Trophoblast cell (in vitro differentiated cells and primary cell): ENCODE data around the gene ITPK1.

ENCODE experiments used
- DNase-seq, 2 donors: peaks; one replicate each; pipeline ENCODE4 v3.0.0-alpha.2; 2016
- H2AFZ ChIP-seq: 2 replicates; pipeline ENCODE4 v1.6.1; 2013; ENCODE audit warnings: low read length, moderate library complexity, mild to moderate bottlenecking; ENCODE audit not compliant: insufficient read depth, poor library complexity
- H2AK5ac ChIP-seq: 2 replicates; pipeline ENCODE4 v1.6.1; 2013; ENCODE audit warnings: mild to moderate bottlenecking, low read length
- H2BK120ac ChIP-seq: 2 replicates; pipeline ENCODE4 v1.6.1; 2013; ENCODE audit warnings: low read length, mild to moderate bottlenecking, moderate library complexity; ENCODE audit not compliant: insufficient read depth, poor library complexity
- H2BK12ac ChIP-seq: 2 replicates; pipeline ENCODE4 v1.6.1; 2013; ENCODE audit warnings: mild to moderate bottlenecking, low read length, moderate library complexity
- H2BK5ac ChIP-seq: 2 replicates; pipeline ENCODE4 v1.6.1; 2013; ENCODE audit warnings: low read length, low read depth, moderate library complexity, mild to moderate bottlenecking; ENCODE audit not compliant: poor library complexity
- H3K14ac ChIP-seq: 2 replicates; pipeline ENCODE4 v1.6.1; 2013; ENCODE audit warnings: mild to moderate bottlenecking, low read length
- H3K18ac ChIP-seq: 2 replicates; pipeline ENCODE4 v1.6.1; 2013; ENCODE audit warnings: mild to moderate bottlenecking, low read length
- H3K23ac ChIP-seq: 2 replicates; pipeline ENCODE4 v1.6.1; 2013; ENCODE audit warnings: low read length
- H3K27ac ChIP-seq: 2 replicates; pipeline ENCODE4 v1.5.1; 2013; ENCODE audit warnings: low read depth, mild to moderate bottlenecking, inconsistent platforms, low read length, moderate library complexity
- H3K27me3 ChIP-seq: 2 replicates; pipeline ENCODE4 v1.6.1; 2013; ENCODE audit warnings: inconsistent platforms, mild to moderate bottlenecking, low read length, moderate library complexity; ENCODE audit not compliant: insufficient read depth
- H3K36me3 ChIP-seq, 2 experiments: 1 replicate in 1 of 2; 2 replicates in 1 of 2; pipeline ENCODE4 v1.6.1; 2013; ENCODE audit warnings: low read length in 2 of 2, mild to moderate bottlenecking in 2 of 2, moderate library complexity in 1 of 2; ENCODE audit not compliant: insufficient read depth in 2 of 2, control insufficient read depth in 1 of 2
- H3K4ac ChIP-seq: 2 replicates; pipeline ENCODE4 v1.6.1; 2013; ENCODE audit warnings: low read depth, mild to moderate bottlenecking, low read length, moderate library complexity
- H3K4me1 ChIP-seq, 2 experiments: 1 replicate in 1 of 2; 2 replicates in 1 of 2; pipeline ENCODE4 v1.6.1; 2013; ENCODE audit warnings: low read length in 2 of 2, mild to moderate bottlenecking in 2 of 2, moderate library complexity in 1 of 2; ENCODE audit not compliant: insufficient read depth in 2 of 2, control insufficient read depth in 1 of 2
- H3K4me2 ChIP-seq: 2 replicates; pipeline ENCODE4 v1.6.1; 2013; ENCODE audit warnings: inconsistent platforms, mild to moderate bottlenecking, low read length, moderate library complexity
- H3K4me3 ChIP-seq: 2 replicates; pipeline ENCODE4 v1.5.1; 2013; ENCODE audit warnings: mild to moderate bottlenecking, low read depth, low read length, inconsistent platforms
- H3K79me1 ChIP-seq: one replicate; pipeline ENCODE4 v1.6.1; 2013; ENCODE audit warnings: low read length
- H3K79me2 ChIP-seq: 2 replicates; pipeline ENCODE4 v1.6.1; 2013; ENCODE audit warnings: low read length, mild to moderate bottlenecking; ENCODE audit not compliant: control insufficient read depth, insufficient read depth, poor library complexity
- H3K9ac ChIP-seq: 2 replicates; pipeline ENCODE4 v1.6.1; 2013; ENCODE audit warnings: mild to moderate bottlenecking, low read length
- H3K9me3 ChIP-seq: 2 replicates; pipeline ENCODE4 v1.6.1; 2013; ENCODE audit warnings: low read depth, mild to moderate bottlenecking, control low read depth, inconsistent platforms, low read length; ENCODE audit not compliant: insufficient read depth
- H4K12ac ChIP-seq: 2 replicates; pipeline ENCODE4 v1.6.1; 2013; ENCODE audit warnings: low read depth, mild to moderate bottlenecking, low read length, moderate library complexity
- H4K8ac ChIP-seq: 2 replicates; pipeline ENCODE4 v1.6.1; 2013; ENCODE audit warnings: low read depth, mild to moderate bottlenecking, low read length, moderate library complexity
- H4K91ac ChIP-seq: one replicate; pipeline ENCODE4 v1.6.1; 2013; ENCODE audit warnings: low read depth, mild to moderate bottlenecking, low read length, moderate library complexity
- WGBS: extraction: QIAGEN DNeasy Blood & Tissue Kit; methylation state at CpG from one replicate; pipeline ENCODE4 v1.1.7; 2013; ENCODE audit warnings: missing lambda C conversion rate; ENCODE audit not compliant: insufficient read length, insufficient coverage; ENCODE audit errors: extremely low coverage; 5-methylcytosine and 5-hydroxymethylcytosine counted together

ITPK1 gene

DNA sequence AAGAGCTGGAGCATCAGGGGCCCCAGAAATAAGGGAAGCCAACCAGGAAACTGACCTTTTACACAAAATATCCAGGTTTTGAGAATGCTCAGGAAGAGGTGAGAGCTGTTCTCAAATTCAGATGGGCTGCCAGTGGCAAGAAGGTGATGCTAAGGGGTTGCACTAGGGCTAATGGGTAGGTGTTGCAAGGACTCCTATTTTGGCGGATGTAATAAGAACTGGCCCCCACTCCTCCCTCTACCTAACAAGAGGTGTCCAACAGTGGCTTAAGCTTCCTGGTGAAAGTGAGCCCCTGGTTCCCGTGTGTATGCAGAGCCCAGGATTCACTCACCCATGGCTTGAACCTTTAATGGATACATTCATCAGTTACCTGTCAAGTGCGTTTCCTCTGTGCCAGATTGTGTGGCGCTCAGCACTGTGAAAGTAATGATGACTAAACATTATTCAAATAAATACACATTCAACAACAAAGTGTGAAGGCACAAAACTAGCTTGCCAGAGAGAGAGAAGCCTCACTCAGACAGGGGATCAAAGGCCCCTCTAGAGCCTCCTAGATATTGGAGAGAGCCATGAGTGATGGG lies 193.5 kb downstream of the ITPK1 start:
- Histone ChIP-seq H4K8ac (no peak overlapping the region), H3K4me3 (no peak overlapping the region), H3K23ac (no peak overlapping the region), H2BK12ac (no peak overlapping the region), H3K79me2 (no peaks in the 10 kb centered on the region), H3K36me3 (no peaks in the 10 kb centered on the region), H3K4me2 (peak overlapping the region; percentile 95), H2BK120ac (no peak overlapping the region), H3K4ac (no peak overlapping the region), H2AK5ac (no peak overlapping the region), H3K27me3 (no peaks in the 10 kb centered on the region), H2AFZ (no peak overlapping the region), H3K14ac (no peak overlapping the region), H2BK5ac (no peak overlapping the region), H3K9ac (no peak overlapping the region), H3K9me3 (peaks cover 2% of the 10 kb centered on the region), H3K18ac (no peak overlapping the region), H3K4me1 (peaks cover 0 to 5% of the 10 kb centered on the region in 2 experiments), H3K27ac (no peak overlapping the region), H4K91ac (no peak overlapping the region), H4K12ac (no peak overlapping the region), H3K79me1 (no peaks in the 10 kb centered on the region)
- no CpG with 5 or more reads among the region's 4 CpGs for WGBS
- no peak for DNase-seq

DNA sequence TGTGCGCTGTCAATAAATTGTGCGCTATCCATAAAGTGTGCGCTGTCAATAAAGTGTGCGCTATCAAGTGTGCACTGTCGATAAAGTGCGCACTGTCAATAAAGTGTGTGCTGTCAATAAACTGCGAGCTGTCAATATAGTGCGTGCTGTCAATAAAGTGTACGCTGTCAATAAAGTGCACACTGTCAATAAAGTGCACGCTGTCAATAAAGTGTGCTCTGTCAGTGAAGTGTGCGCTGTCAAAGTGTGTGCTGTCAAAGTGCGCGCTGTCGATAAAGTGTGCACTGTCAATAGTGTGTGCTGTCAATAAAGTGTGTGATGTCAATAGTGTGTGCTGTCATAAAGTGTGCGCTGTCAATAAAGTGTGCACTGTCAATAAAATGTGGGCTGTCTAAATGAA lies 195.7 kb downstream of the ITPK1 start:
- no peak overlapping the region for H2BK12ac ChIP-seq
- no peak overlapping the region for H2BK5ac ChIP-seq
- no peak overlapping the region for H3K18ac ChIP-seq
- H3K14ac ChIP-seq, result no peak overlapping the region
- H3K4me1 ChIP-seq, result peaks cover 0 to 5% of the 10 kb centered on the region in 2 experiments
- no peak overlapping the region for H3K9ac ChIP-seq
- H3K79me1 ChIP-seq, result no peaks in the 10 kb centered on the region
- no peak overlapping the region for H4K8ac ChIP-seq
- no peaks in the 10 kb centered on the region for H3K27me3 ChIP-seq
- no CpG with 5 or more reads among the region's 15 CpGs for WGBS
- no peak overlapping the region for H4K91ac ChIP-seq
- peaks cover 2% of the 10 kb centered on the region for H3K9me3 ChIP-seq
- H3K36me3 ChIP-seq, result no peaks in the 10 kb centered on the region
- H3K27ac ChIP-seq, result no peak overlapping the region
- H2BK120ac ChIP-seq, result no peak overlapping the region
- H4K12ac ChIP-seq, result no peak overlapping the region
- H3K4me3 ChIP-seq, result no peak overlapping the region
- no peak overlapping the region for H3K4ac ChIP-seq
- no peak for DNase-seq
- H3K79me2 ChIP-seq, result no peaks in the 10 kb centered on the region
- no peak overlapping the region for H2AFZ ChIP-seq
- H3K4me2 ChIP-seq, result no peak overlapping the region
- H3K23ac ChIP-seq, result no peak overlapping the region
- no peak overlapping the region for H2AK5ac ChIP-seq

- no peak overlapping the region for H4K91ac ChIP-seq
- H3K79me1 ChIP-seq, result no peaks in the 10 kb centered on the region
- H2BK5ac ChIP-seq, result no peak overlapping the region
These were observed 197.8 kb downstream of the ITPK1 start for GRCh38 chr14:92917956-92918355.

GRCh38 chr14:92917041-92917940 lies 198.4 kb downstream of the ITPK1 start:
- WGBS, result no CpG with 5 or more reads among the region's 14 CpGs
- H2BK120ac ChIP-seq, result no peak overlapping the region
- H2BK12ac ChIP-seq, result no peak overlapping the region
- H3K9me3 ChIP-seq, result peaks cover 9% of the 10 kb centered on the region
- no peak for DNase-seq
- H4K91ac ChIP-seq, result no peak overlapping the region
- no peak overlapping the region for H3K4ac ChIP-seq
- H2AK5ac ChIP-seq, result no peak overlapping the region
- no peak overlapping the region for H3K4me2 ChIP-seq
- no peak overlapping the region for H3K14ac ChIP-seq
- no peak overlapping the region for H3K9ac ChIP-seq
- no peak overlapping the region for H2AFZ ChIP-seq
- no peak overlapping the region for H3K4me3 ChIP-seq
- H4K12ac ChIP-seq, result no peak overlapping the region
- H3K18ac ChIP-seq, result no peak overlapping the region
- H2BK5ac ChIP-seq, result no peak overlapping the region
- H3K36me3 ChIP-seq, result no peaks in the 10 kb centered on the region
- H3K27me3 ChIP-seq, result peaks cover 2% of the 10 kb centered on the region
- no peaks in the 10 kb centered on the region for H3K4me1 ChIP-seq
- H4K8ac ChIP-seq, result no peak overlapping the region
- H3K79me2 ChIP-seq, result no peaks in the 10 kb centered on the region
- no peaks in the 10 kb centered on the region for H3K79me1 ChIP-seq
- H3K27ac ChIP-seq, result no peak overlapping the region
- H3K23ac ChIP-seq, result no peak overlapping the region

More at GRCh38 chr14:92917956-92918355, 197.8 kb downstream of the ITPK1 start:
- Histone ChIP-seq H4K8ac (no peak overlapping the region), H3K4me3 (no peak overlapping the region), H4K12ac (no peak overlapping the region), H2BK12ac (no peak overlapping the region), H2AFZ (no peak overlapping the region), H3K79me2 (no peaks in the 10 kb centered on the region), H3K9ac (no peak overlapping the region), H3K18ac (no peak overlapping the region), H3K27me3 (no peaks in the 10 kb centered on the region), H3K23ac (no peak overlapping the region), H3K27ac (no peak overlapping the region), H3K4ac (no peak overlapping the region), H2BK120ac (no peak overlapping the region), H3K4me1 (peaks cover 0 to under 1% of the 10 kb centered on the region in 2 experiments), H3K4me2 (no peak overlapping the region), H3K9me3 (peaks cover 3% of the 10 kb centered on the region), H2AK5ac (no peak overlapping the region), H3K14ac (no peak overlapping the region), H3K36me3 (no peaks in the 10 kb centered on the region)
- DNase-seq, result no peak
- WGBS, result no CpG with 5 or more reads among the region's 7 CpGs
